Measurements from ENCODE around the gene FAM168A.

- TF ChIP-seq POLR2A (IDR thresholded peaks at IDR 0.05; ENCODE audit: low read depth) = no peak
- no peak for TF ChIP-seq CTCF (IDR thresholded peaks at IDR 0.05)
- no peak for TF ChIP-seq EP300 (IDR thresholded peaks at IDR 0.05)
- TF ChIP-seq POLR2AphosphoS5 (IDR thresholded peaks at IDR 0.05) = no peak
Observed at GRCh38 chr11:73590991-73591390, 6.9 kb downstream of the FAM168A start.

All from esophagus muscularis mucosa (tissue), 4 donors.